Spleen (tissue), 7 donors: ENCODE measurements around the gene SH2D3C.
A peak's percentile ranks its signal among the peaks of the same experiment; 100 is the strongest.

Experiments
- POLR2A ChIP-seq, 3 donors: fragments of 450-650 bp; IDR thresholded peaks; one replicate each; pipeline ENCODE4 v1.5.1; 2017; ENCODE audit warnings: antibody characterized with exemption in 3 of 3, mild to moderate bottlenecking in 1 of 3
- TF ChIP-seq, protein P1 (sequence below), 11 experiments: fragments of 200-600 bp in 7 of 11; fragments of 450-650 bp in 4 of 11; sonication (generic) in 4 of 11; IDR thresholded peaks in 8 of 11; conservative IDR thresholded peaks in 3 of 11; 1 replicate in 7 of 11; 2 replicates in 4 of 11; pipeline versions ENCODE4 v1.4.0 to v1.8.0; 2016 to 2021; ENCODE audit warnings: antibody characterized with exemption in 11 of 11, inconsistent platforms in 4 of 11, mild to moderate bottlenecking in 1 of 11
- donor health status: DM: no; HTN: no; CAD: no; lungs with moderate emphysema.
- donor health status: DM: no; HTN: no; CAD: no.
- donor health status: DM: no; HTN: no; CAD: no.

DNA sequence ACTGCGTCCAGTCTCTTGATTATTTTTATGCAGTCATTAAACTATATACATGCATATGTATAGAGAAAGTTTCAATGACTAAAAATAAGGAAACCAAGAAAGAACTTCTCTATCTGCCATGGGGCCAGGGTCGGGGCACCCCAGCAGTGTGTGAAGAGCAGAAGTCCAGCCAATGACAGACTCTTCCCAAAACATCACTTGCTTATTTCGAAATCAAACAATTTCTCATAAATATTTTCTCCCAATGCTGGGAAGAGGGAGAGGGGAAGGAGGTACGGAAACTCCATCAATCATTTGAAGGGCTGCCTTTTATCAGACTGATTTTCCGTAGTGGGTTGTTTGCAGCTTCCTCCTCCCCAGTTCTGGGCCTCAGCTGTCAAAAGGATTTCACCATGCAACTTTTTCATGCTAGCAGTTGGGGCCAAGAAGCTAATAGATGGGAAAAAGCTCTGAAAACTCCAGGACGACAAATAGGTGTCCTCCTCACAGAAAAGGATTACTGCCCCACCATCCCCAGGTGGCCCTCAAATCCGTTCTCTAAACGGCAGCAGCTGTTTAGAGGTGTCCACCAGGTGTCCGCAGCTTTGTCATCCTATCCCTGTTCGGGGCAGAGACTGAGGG is 23.6 kb upstream of the SH2D3C start:
- TF ChIP-seq, protein P1, sequence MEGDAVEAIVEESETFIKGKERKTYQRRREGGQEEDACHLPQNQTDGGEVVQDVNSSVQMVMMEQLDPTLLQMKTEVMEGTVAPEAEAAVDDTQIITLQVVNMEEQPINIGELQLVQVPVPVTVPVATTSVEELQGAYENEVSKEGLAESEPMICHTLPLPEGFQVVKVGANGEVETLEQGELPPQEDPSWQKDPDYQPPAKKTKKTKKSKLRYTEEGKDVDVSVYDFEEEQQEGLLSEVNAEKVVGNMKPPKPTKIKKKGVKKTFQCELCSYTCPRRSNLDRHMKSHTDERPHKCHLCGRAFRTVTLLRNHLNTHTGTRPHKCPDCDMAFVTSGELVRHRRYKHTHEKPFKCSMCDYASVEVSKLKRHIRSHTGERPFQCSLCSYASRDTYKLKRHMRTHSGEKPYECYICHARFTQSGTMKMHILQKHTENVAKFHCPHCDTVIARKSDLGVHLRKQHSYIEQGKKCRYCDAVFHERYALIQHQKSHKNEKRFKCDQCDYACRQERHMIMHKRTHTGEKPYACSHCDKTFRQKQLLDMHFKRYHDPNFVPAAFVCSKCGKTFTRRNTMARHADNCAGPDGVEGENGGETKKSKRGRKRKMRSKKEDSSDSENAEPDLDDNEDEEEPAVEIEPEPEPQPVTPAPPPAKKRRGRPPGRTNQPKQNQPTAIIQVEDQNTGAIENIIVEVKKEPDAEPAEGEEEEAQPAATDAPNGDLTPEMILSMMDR (IDR thresholded peaks at IDR 0.05 in 8 of 11, conservative IDR thresholded peaks at IDR 0.05 in 3 of 11): peak in 2 of 11 experiments; percentile 10 to 16
- TF ChIP-seq POLR2A (IDR thresholded peaks at IDR 0.05): no peak
